NCI-H526 treated with DMSO at 0.1 percent for 48 hours (cell line): ENCODE data around the gene C4orf51.
"Not testable (repeated sequence)": the region's sequence is repeated elsewhere in the genome, so short reads cannot be mapped to it uniquely, and the experiment has no call there.

Experiments
- DNase-seq: peaks from one replicate; lab custom pipeline; 2025; lab: John Stamatoyannopoulos, UW

The C4orf51 gene

GRCh38 chr4:145679991-145680455 is at the start of gene C4orf51:
C4orf51 (plus strand) TSS chr4:145680146; CDS start chr4:145680204, 58 bp downstream.
- no peak for DNase-seq

- DNase-seq: no peak
Measured at GRCh38 chr4:145635117-145635516, 44.8 kb upstream of the C4orf51 start.

GRCh38 chr4:145635630-145636029 is 44.3 kb upstream of the C4orf51 start:
- DNase-seq: no peak

- no peak for DNase-seq
Measured at GRCh38 chr4:145639186-145639698, 40.7 kb upstream of the C4orf51 start.

GRCh38 chr4:145640236-145640635 is 39.7 kb upstream of the C4orf51 start:
- not testable (repeated sequence) for DNase-seq

GRCh38 chr4:145643295-145643694 is 36.7 kb upstream of the C4orf51 start:
- DNase-seq: no peak

GRCh38 chr4:145644699-145645098 is 35.2 kb upstream of the C4orf51 start:
- DNase-seq: no peak

- no peak for DNase-seq
Measured at GRCh38 chr4:145656156-145656555, 23.8 kb upstream of the C4orf51 start.

- DNase-seq: no peak
Measured at GRCh38 chr4:145660064-145660463, 19.9 kb upstream of the C4orf51 start.

GRCh38 chr4:145663194-145663593 is 16.8 kb upstream of the C4orf51 start:
- no peak for DNase-seq

GRCh38 chr4:145665773-145666172 is 14.2 kb upstream of the C4orf51 start:
- DNase-seq: no peak

- DNase-seq: no peak
Measured at GRCh38 chr4:145670422-145670821, 9.5 kb upstream of the C4orf51 start.

GRCh38 chr4:145679520-145679919 is 426 bp upstream of the C4orf51 start:
- DNase-seq: no peak

GRCh38 chr4:145680902-145681301 is 956 bp downstream of the C4orf51 start:
- DNase-seq: no peak

- no peak for DNase-seq
Measured at GRCh38 chr4:145681518-145681917, 1.6 kb downstream of the C4orf51 start.

GRCh38 chr4:145681956-145682355 is 2.0 kb downstream of the C4orf51 start:
- no peak for DNase-seq

- no peak for DNase-seq
Measured at GRCh38 chr4:145686991-145687390, 7.0 kb downstream of the C4orf51 start.

GRCh38 chr4:145690610-145691009 is 10.7 kb downstream of the C4orf51 start:
- DNase-seq: no peak

- DNase-seq: not testable (repeated sequence)
Measured at GRCh38 chr4:145691416-145691815, 11.5 kb downstream of the C4orf51 start.

GRCh38 chr4:145694929-145695328 is 15.0 kb downstream of the C4orf51 start:
- peak; percentile 80 for DNase-seq

GRCh38 chr4:145697332-145697731 is 17.4 kb downstream of the C4orf51 start:
- no peak for DNase-seq

GRCh38 chr4:145698507-145698906 is 18.6 kb downstream of the C4orf51 start:
- DNase-seq: no peak

GRCh38 chr4:145703850-145704497 is 24.0 kb downstream of the C4orf51 start:
- no peak for DNase-seq

GRCh38 chr4:145709336-145709735 is 29.4 kb downstream of the C4orf51 start:
- DNase-seq: no peak
